Liver (tissue), 3 donors: ENCODE measurements around the gene KRTAP10-9.

Experiments used
- CTCF ChIP-seq: fragments of 150-350 bp; IDR thresholded peaks from 2 replicates; pipeline ENCODE4 v1.5.1; 2017; ENCODE audit warnings: improper control_type of control experiment, low read depth, low read length; ENCODE audit not compliant: missing input control
- JUND ChIP-seq, 2 donors: IDR thresholded peaks; 2 replicates each; pipeline ENCODE4 v1.6.1; 2016; ENCODE audit warnings: antibody characterized with exemption in 2 of 2
- TAF1 ChIP-seq: conservative IDR thresholded peaks from 2 replicates; pipeline ENCODE4 v1.6.1; 2016; ENCODE audit warnings: antibody characterized with exemption, mild to moderate bottlenecking
- donor health status: healthy.
- donor health status: healthy.

- TF ChIP-seq CTCF (no peak), JUND (IDR thresholded peaks at IDR 0.05) (no peak), TAF1 (no peak)
These were observed 10.3 kb downstream of the KRTAP10-9 start, which contains the start of gene KRTAP10-10 for GRCh38 chr21:44637018-44637850.
